PFSK-1 (cell line): ENCODE measurements around the gene FBXO42.

Source experiments
- FOXP2 ChIP-seq: optimal IDR thresholded peaks from 2 replicates; pipeline ENCODE3; 2011; ENCODE audit warnings: borderline replicate concordance, control low read depth, inconsistent platforms; ENCODE audit not compliant: insufficient read depth; ENCODE audit errors: extremely low read length, extremely low read depth
- POLR2AphosphoS5 ChIP-seq: IDR thresholded peaks from 2 replicates; pipeline ENCODE4 v1.6.1; 2012; ENCODE audit warnings: low read depth, mild to moderate bottlenecking, control low read depth, low read length, moderate library complexity
- SIN3A ChIP-seq: IDR thresholded peaks from 2 replicates; pipeline ENCODE4 v1.6.1; 2012; ENCODE audit warnings: mild to moderate bottlenecking, low read length, moderate library complexity, borderline replicate concordance; ENCODE audit not compliant: insufficient read depth
- TAF1 ChIP-seq: IDR thresholded peaks from 2 replicates; pipeline ENCODE4 v1.6.1; 2012; ENCODE audit warnings: low read length, control low read depth, borderline replicate concordance; ENCODE audit not compliant: insufficient read depth
- TF ChIP-seq, protein P1 (sequence below), 2 experiments: IDR thresholded peaks; 2 replicates each; pipeline versions ENCODE4 v1.6.1 to v1.8.0; 2011 to 2012; ENCODE audit warnings: low read depth in 2 of 2, low read length in 2 of 2, control low read depth in 1 of 2, inconsistent platforms in 1 of 2, mild to moderate bottlenecking in 1 of 2, moderate library complexity in 1 of 2; ENCODE audit not compliant: insufficient read depth in 1 of 2

DNA sequence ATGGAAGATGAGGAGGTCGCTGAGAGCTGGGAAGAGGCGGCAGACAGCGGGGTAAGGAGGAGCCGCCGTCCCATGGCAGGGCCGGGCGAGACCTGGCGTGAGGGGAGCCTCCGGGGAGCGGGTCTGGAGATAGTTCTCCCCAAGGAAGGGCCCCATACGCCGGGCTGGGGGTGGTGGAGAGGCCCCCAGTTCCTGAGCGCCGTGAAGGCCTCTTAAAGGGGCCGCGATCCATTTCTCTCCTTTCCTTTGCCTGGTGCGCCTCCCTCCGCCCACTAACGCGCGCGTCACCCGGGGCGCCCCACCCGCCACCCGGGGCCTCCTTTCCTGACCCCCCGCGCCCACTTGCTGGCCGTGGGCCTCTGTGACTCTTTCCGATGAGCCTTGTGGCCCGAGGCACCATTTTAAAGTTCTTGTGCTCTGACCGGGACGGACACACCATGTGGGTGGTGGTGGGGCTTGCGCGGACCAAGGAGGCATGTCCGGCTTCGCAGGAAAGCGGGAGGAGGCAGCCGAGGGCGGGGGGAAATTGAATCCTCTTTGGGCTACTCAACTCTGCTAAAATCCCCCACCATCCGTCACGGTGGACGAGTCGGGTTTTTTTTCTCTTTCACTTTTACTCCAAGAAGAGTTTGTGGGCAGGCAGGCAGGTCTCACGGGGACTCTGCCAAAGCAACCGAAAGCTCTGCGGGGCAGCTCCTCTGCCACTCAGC, 15.1 kb upstream of the FBXO42 start:
- TF ChIP-seq SIN3A (no peak), TAF1 (no peak; the same call in 1 of the 2 replicates), POLR2AphosphoS5 (peak; percentile 87), FOXP2 (no peak)
- TF ChIP-seq, protein P1, sequence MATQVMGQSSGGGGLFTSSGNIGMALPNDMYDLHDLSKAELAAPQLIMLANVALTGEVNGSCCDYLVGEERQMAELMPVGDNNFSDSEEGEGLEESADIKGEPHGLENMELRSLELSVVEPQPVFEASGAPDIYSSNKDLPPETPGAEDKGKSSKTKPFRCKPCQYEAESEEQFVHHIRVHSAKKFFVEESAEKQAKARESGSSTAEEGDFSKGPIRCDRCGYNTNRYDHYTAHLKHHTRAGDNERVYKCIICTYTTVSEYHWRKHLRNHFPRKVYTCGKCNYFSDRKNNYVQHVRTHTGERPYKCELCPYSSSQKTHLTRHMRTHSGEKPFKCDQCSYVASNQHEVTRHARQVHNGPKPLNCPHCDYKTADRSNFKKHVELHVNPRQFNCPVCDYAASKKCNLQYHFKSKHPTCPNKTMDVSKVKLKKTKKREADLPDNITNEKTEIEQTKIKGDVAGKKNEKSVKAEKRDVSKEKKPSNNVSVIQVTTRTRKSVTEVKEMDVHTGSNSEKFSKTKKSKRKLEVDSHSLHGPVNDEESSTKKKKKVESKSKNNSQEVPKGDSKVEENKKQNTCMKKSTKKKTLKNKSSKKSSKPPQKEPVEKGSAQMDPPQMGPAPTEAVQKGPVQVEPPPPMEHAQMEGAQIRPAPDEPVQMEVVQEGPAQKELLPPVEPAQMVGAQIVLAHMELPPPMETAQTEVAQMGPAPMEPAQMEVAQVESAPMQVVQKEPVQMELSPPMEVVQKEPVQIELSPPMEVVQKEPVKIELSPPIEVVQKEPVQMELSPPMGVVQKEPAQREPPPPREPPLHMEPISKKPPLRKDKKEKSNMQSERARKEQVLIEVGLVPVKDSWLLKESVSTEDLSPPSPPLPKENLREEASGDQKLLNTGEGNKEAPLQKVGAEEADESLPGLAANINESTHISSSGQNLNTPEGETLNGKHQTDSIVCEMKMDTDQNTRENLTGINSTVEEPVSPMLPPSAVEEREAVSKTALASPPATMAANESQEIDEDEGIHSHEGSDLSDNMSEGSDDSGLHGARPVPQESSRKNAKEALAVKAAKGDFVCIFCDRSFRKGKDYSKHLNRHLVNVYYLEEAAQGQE (IDR thresholded peaks at IDR 0.05; ENCODE audit: insufficient read depth in 1 of 2, low read depth in 2 of 2, low read length in 2 of 2), result 0 out of 4 replicates have a peak, but pooled peaks of 1 of the 2 experiments have one; percentile 15
